NCI-H345 treated with DMSO at 0.1 percent for 48 hours (cell line): ENCODE measurements around the gene AGTRAP.

Experiments
- DNase-seq: peaks from one replicate; lab custom pipeline; 2025; ENCODE audit not compliant: unreplicated experiment; lab: John Stamatoyannopoulos, UW

The AGTRAP gene

DNA sequence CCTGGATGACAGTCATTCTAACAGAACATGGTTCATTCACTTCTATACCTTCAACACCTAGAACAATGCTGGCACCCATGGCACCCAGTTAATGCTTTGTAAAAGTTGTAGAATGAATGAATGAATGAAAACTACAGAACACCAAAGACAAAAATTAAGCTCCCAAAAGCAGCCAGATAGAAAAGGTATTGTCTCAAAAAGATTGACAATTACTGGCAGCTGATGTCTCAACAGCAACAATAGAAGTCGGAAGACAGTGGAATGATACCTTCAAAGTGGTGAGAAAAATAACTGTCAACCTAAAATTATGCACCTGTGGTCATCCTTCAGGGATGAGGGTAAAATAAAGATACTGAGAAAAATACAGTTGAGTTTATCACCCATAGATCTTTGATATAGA is 21.1 kb downstream of the AGTRAP start:
- no peak for DNase-seq

DNA sequence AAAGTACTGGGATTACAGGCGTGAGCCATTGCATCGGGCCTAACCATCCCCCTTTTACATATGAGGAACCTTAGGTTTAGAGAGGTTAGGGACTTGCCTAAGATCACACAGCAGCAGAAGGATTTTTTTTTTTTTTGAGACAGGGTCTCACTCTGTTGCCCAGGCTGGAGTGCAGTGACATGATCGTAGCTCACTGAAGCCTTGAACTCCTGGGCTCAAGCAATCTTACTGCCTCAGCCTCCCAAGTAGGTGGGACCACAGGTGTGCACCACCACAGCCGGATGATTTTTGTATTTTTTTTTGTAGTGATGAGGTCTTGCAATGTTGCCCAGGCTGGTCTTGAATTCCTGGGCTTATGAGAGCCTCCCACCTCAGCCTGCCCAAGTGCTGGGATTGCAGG is 23.9 kb downstream of the AGTRAP start:
- DNase-seq = no peak

DNA sequence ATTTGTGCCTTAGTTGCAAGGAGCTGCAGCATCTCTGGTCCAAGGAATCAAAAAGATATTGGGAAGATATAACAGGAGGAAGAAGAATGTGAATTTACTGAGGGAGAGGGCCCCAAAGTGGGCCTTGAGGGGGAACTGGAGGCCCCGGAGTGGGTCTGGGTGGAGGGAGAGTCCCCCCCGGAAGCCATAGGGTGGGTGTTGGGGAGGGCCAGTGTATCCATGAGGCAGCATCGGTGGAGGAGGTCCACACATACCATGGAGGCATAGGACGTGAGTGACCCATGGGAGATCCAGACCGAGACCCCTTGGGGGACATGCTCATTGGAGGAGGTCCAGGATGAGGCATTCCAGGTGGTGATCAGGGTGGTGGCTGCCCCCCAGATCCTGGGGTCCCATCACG is 25.3 kb downstream of the AGTRAP start:
- DNase-seq = no peak

DNA sequence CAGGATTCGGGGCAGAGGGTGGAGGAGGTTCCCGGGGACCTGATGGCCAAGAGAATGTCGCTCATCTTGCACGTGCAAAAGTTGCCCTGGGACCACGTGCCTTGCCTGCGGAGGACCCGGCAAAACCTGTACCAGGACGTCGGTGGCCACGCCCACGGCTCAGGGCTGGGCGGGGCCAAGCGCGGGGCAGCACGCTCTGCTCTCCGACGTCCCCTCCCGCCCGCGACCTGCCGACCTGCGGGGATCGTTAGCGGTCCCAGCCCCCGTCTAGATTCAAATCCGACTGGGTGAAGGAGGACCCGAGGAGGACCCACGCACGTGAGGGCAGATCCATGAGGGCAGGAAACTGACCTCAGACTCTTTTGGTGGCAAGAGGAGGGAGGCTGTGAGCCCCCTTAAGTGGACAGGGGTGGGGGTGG is 26.1 kb downstream of the AGTRAP start, which contains the start of gene C1orf167:
TSS of gene C1orf167 (plus strand) at position 206 of the 419 bp plus-strand sequence. CDS start 2,208 bp downstream, outside the sequence.
- no peak for DNase-seq

DNA sequence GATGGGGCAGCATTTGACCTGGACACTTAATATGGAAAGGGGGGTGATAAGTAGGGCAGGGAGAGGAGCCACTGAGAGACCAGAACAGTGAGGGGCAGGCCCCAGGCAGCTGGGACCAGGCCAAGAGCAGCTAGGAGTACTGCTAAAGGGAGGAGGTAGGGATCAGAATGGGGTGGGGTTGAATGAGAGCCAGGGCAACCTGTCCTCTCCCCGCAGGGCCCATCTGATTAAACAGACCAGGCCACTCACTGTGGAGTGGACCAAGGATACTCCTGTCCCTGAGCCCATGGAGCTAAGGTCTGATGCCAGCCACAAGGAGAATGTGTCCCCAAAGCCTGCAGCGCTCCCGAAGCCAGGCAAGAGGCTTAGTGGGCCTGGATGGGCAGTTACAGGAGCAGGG is 28.2 kb downstream of the AGTRAP start:
- no peak for DNase-seq

DNA sequence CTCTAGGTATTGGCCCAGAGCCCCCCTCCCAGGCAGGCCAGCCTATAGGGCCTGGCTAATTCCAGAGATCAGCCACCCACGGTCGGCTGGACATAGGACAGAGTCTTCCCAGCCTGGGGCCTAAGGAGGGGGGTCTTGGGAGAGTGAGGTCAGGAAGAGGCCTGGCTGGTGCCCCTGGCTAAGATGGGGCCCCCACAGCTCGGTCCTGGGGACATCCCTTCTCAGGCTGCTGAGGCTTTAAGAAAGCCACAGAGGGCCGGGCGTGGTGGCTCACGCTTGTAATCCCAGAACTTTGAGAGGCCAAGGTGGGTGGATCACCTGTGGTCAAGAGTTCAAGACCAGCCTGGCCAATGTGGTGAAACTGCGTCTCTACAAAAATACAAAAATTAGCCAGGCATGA is 28.6 kb downstream of the AGTRAP start:
- no peak for DNase-seq

DNA sequence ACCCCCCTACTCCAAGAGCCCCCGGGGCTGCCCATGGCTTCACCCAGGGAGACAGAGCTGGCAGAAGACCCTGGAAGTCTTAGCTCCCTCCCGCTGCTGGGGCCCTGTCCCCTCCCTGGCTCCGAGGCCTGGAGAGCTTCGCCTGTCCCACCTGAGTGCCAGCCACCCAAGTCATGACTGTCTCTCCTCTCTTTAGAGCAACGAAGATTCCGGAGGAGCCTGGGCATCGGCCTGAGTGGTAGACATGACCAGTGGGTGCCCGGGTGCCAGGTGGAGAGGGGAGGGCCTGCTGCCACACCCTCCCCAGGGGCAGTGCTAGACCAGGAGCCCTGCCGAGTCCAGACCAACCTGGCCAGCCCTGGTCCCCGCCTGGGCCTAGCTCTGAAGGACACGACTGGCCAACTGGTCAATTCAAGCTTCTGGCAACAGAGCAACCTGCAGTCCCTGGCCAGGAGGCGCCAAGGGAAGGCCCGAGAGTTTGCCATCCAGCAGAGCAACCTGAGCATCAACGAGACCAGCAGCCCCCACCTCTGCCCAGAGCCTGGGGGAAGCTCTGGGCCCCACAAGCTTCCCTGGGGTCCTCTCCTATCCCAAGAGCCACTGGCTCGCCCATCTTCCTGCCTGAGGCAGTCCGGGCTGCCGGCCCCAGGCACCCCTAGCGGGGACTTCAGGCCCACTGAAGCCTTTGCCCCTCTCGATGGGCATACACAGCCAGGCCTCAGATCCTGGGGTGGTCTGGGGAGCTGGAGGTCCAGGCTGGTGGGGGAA is 29.9 kb downstream of the AGTRAP start:
- DNase-seq = no peak

DNA sequence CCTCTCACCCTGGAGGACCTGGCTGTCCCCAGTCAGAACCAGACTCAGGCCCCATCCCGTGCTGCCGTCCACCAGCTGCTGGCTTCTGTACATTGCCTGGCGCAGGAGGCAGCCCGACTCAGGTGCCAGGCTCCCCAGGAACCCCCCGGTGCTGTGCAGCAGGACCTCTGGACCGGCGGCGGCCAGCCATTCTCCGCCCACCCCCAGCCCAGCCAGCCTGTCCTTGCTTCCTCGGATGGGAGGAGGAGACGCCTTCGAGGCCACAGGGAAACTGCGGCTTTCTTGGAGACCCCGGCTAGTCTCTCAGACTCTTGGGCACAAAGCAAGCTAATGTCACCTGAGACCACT is 30.5 kb downstream of the AGTRAP start:
- DNase-seq = no peak

DNA sequence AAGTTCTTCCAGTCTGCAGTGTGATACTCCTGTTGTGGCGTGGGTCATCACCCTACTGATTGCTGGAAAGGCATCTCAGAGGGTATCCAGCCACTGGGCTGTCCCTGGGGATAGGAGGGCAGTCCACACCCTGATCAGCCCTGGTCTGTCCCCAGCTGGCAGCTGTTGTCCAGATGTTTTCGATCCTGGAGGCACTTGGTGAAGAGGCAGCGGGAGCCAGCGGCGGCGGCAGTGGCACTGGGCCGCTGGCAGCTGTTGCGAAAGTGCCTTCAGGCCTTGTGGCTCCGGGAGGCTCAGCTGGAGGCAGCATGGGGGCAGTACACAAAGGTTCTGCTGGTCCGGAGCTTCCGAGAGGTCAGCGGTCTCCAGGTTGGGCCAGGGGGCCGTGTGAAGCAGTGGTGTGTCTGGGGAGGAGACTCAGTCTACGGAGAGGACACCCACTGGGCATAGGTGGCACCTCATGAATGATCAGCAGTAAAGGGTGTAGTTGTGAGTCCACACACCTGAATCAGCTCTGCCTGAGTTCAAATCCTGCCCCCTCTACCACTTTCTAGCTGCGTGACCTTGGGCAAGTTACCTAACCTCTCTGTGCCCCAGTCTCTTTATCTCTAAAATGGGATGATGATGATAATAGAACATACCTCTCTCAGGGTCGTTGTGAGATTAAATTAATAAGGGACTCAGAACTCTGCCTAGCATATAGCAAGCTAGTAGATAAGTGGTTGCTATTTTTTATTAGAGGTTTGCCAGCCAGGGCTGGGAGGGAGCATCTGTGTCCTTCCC is 32.2 kb downstream of the AGTRAP start:
- no peak for DNase-seq

DNA sequence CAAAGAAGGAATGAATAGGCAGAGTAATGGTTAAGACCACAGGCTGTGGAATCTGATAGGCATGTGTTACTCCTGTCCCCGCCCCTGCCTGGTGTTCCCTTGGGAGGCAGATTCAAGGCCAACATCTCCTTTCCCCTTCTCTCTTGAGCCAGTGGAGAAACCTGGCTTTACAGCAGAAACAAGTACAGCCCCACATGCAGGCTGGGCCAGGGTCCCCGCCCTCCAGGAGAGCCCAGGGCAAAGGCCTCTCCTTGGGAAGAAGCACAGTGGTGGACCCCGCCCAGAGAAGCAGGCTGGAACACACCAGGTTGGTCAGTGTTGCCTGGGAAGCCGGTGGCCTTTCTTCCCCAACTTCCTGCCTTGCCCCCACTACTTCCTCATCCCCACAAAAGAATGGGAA is 32.9 kb downstream of the AGTRAP start:
- no peak for DNase-seq

DNA sequence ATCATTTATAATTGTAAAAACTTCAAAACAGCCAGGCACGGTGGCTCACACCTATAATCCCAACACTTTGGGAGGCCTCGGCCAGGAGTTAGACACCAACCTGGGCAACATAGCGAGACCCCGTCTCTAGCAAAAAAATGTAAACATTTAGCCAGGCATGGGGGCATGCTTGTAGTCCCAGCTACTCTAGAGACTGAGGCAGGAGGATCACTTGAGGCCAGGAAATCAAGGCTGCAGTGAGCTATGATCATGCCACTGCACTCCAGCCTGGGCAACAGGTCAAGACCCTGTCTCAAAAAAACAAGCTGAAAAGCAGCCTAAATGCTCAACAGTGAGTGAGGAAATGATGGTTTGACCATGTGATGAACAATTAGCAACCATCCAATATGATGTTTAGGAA is 33.3 kb downstream of the AGTRAP start:
- DNase-seq = no peak

DNA sequence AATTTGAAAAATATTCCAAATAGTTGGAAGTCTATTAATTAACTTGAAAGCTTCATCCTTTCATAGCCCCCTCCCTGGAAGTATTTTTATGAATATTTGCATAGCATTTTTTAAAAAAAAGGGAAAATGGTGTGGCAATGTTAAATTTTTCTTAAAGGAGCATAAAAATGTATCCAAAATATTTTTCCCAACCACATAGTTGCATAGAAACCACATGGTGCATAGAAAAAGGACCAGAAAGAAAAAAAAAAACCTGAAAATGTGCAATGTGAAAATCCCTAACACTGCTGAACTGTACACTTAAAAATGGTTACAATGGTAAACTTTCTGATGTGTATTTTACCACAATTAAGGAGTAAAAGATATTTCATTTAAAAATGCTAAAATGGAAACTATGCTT is 34.1 kb downstream of the AGTRAP start:
- DNase-seq = no peak

DNA sequence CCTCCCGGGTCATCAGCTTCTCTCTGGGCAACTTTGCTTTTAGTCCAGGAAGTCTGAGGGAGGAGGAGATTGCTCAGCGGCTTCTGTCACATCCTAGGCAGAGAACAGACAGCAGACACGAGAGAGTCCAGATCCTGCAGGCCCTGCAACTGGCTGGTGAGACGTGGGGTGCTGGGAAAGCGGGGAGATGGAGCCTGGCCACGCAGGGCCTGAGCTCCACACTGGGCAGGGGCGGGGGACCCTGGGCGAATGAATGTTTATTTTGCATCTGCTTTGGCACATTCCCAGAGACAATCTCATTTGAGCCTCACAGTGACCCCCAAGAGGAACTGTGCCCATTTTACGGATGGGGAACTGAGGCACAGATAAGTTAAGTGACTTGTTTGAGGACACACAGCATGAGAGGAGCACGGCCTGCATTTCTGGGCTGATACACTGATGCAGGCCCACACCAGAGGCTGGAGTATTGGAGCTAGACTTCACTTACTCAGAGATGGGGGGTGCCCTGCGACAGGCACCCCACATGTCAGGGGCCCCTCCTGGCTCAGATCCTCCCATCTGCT is 35.6 kb downstream of the AGTRAP start:
- DNase-seq = no peak

DNA sequence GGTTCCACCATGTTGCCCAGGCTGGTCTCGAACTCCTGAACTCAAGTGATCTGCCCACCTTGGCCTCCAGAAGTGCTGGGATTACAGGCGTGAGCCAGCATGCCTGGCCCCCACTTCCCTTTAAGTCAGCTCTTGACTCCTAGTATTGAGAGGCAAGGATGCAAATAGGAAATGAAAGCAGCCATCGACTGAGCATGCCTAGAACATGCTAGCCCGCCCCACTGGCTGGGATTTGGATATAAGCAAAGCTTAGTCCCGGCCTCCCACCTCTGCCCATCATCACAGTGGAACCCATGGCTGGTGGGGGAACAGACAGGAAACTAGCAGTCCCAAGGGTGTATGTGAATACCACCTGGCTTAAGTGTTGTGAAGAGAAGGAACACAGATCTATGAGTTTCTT is 36.5 kb downstream of the AGTRAP start:
- DNase-seq = no peak

DNA sequence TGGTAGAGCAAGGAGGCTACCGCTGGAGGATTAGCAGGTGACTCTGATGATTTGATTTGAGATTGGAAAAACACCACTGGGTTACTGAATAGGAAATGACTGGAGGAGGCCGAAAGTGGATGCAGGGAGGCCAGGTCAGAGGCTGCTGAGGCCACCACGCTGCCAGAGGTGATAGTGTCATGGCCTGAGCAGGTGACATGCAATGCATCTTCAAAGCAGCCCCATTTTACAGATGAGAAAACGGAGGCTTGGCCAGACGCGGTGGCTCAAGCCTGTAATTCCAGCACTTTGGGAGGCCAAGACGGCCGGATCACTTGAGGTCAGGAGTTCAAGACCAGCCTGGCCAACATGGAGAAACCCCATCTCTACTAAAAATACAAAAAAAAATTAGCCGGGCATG is 38.8 kb downstream of the AGTRAP start:
- no peak for DNase-seq

DNA sequence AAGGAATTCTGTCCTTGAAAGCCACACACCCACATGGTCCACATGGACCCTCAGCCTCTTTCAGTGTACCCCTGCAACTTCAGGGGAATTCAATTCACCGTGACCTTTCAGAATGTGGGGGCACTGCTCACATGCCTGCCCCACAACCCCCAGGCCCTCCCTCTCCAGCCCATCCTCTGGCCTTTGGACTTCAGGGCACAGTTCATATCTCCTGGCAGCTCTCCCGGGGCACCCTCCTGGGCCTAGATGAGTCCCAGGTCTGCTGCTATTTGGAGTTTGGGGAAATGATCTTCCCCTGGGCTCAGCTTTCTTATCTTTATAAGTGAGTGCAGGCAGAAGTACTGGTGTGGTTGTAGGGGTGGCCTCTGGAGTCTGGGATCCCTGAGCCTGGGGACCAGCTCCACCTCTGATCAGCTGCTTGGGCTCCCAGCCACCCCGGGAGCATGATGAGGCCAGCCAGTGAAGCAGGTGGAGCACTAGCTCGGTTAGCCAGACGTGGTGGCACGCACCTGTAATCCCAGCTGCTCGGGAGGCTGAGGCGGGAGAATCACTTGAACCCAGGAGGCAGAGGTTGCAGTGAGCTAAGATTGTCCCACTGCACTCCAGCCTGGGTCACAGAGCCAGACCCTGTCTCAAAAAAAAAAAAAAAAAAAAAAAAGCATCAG is 41.9 kb downstream of the AGTRAP start:
- no peak for DNase-seq

DNA sequence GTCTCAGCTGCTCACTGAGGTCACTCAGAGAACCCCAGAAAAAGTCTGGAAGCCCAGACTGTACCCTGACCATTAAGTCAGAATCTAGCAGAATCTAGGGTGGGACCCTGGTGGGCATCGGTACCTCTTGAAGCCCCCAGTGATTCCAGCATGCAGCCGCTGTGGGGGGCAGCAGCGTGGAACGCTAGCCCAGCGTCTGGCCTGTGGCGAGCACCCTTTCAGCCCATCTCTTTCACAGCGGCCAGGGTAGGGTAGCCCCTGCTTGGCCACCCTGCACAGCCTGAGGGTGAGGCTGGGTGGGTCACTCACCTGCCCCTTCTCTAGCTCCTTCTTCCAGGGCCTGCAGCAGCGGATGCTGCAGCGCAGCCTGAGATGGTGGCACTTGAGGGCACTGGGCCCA is 42.4 kb downstream of the AGTRAP start:
- no peak for DNase-seq

DNA sequence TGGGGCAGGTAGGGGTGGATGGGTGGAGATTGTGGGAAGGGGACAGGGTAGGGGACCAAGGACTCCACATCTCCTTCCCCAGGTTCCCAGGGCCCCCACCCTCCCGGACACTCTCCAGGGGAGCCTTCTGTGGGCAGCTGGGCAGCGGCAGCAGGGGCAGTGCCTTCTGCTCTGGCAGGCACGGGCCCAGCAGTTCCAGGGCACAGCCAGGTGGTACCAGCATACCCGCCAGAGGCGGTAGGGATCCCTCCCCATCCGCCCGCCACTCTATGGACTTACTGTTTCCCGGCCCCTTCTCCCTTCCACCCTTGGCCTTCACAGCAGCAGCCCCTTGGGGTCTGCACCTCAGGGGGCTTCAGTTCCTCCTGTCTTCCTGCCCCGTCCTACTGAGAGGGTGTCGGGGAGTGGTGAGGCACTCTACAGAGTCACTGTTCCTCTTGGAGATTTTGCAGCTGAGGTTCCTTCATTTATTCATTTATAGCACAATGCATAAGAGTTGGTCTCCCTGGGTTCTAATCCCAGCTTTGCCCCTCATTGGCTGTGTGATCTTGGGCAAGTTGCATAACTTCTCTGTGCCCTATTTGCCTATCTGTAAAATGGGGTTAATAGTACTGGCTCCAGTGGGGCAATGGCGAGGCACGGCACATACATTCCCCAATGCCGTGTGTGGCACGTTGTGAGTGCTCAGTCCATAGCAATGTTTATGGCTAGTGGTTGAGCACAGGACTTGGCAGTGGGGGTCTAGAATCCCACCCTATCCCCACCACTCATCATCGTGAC is 43.1 kb downstream of the AGTRAP start:
- no peak for DNase-seq

DNA sequence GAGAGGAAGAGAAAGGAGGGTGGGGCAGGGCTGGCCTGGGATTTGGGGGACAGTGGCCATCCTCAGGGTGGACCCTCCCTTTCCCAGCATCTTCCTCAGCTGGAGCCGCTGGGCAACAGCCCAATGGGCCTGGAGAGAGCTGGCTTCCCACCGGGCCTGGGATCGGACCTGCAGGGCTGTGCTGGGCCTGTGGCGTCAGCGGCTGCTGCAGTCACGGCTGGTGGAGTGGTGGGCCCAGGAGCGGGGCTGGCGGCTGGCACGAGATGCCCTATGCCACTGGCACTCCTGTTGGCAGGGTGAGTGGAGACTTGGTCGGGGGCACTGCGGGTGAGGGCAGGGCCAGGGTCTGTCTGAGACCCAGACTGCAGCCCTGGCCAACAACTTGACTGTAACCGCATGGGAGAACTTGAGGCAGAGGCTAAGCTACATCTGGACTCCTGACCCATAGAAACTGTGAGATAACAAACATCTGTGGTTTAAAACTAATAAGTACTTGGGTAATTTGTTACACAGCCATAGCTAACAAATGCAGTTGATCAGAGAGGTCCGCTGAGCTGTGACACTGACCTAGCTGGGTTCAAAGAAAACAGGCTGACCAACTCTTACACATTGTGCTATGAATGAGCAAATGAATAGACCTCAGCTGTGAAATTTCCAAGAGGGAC is 43.9 kb downstream of the AGTRAP start:
- no peak for DNase-seq

DNA sequence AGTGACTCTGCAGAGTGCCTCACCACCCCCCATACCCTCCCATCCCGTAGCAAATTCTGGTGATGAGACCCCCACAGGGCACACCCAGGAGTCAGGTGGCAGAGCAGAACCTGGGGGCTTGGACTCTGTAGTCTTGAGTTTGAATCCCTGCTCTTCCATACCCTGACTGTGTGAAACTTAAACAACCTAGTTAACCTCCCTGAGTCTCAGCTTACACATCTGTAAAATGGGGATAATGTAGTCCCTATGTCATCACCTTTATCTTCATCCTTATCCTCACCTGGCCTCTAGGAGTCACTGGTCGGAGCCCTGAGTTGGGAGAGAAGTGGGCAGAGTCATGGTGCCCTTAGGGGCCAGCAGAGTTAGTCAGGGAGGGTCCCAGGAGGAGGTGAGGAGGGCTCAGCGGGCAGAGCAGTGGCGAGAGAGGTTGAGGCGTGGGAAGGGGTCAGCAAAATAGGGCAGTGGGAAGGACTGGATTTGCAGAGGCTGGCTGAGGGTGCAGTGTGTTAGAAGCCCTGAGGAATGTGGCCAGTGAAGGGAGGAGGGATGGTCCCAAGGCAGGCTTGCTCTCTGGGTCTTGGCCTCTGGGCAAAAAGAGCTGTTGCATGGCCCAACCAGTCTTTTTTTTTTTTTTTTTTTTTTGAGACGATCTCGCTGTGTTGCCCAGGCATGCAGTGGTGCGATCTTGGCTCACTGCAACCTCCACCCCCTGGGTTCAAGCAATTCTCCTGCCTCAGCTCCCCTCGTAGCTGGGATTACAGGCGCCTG is 44.6 kb downstream of the AGTRAP start:
- no peak for DNase-seq
